GM18517 (cell line): ENCODE data around the gene GPR3.
"Not testable (repeated sequence)": the region's sequence is repeated elsewhere in the genome, so short reads cannot be mapped to it uniquely, and the experiment has no call there.

Experiments used
- ATAC-seq: cut with Tn5 transposase; IDR thresholded peaks from one replicate; pipeline ENCODE4 v1.9.1; 2021; ENCODE audit warnings: mild to moderate bottlenecking, moderate library complexity; ENCODE audit not compliant: unreplicated experiment

GPR3 gene

GRCh38 chr1:27398405-27399149, 6.2 kb downstream of the GPR3 start:
- no peak for ATAC-seq

- no peak for ATAC-seq
Observed at GRCh38 chr1:27399251-27400025, 7.0 kb downstream of the GPR3 start.

- no peak for ATAC-seq
Observed at GRCh38 chr1:27400082-27400962, 7.9 kb downstream of the GPR3 start.

GRCh38 chr1:27400963-27401341, 8.5 kb downstream of the GPR3 start:
- no peak for ATAC-seq

- no peak for ATAC-seq
Observed at GRCh38 chr1:27402349-27402754, 9.9 kb downstream of the GPR3 start.

GRCh38 chr1:27403065-27403726, 10.8 kb downstream of the GPR3 start:
- ATAC-seq = no peak

- ATAC-seq = no peak
Observed at GRCh38 chr1:27403931-27404330, 11.5 kb downstream of the GPR3 start.

GRCh38 chr1:27405074-27405473, 12.7 kb downstream of the GPR3 start:
- no peak for ATAC-seq

GRCh38 chr1:27405598-27406361, 13.4 kb downstream of the GPR3 start:
- not testable (repeated sequence) for ATAC-seq

- ATAC-seq = no peak
Observed at GRCh38 chr1:27406362-27406680, 13.9 kb downstream of the GPR3 start.

- ATAC-seq = not testable (repeated sequence)
Observed at GRCh38 chr1:27406791-27407190, 14.4 kb downstream of the GPR3 start.

GRCh38 chr1:27408151-27408550, 15.7 kb downstream of the GPR3 start:
- ATAC-seq = no peak

- no peak for ATAC-seq
Observed at GRCh38 chr1:27409669-27410068, 17.2 kb downstream of the GPR3 start.

- ATAC-seq = no peak
Observed at GRCh38 chr1:27410709-27411108, 18.3 kb downstream of the GPR3 start.

GRCh38 chr1:27412502-27412901, 20.1 kb downstream of the GPR3 start:
- no peak for ATAC-seq

GRCh38 chr1:27413004-27413403, 20.6 kb downstream of the GPR3 start:
- no peak for ATAC-seq

- ATAC-seq = no peak
Observed at GRCh38 chr1:27414091-27414490, 21.7 kb downstream of the GPR3 start.

GRCh38 chr1:27416387-27417111, 24.1 kb downstream of the GPR3 start:
- ATAC-seq = no peak

GRCh38 chr1:27417713-27418112, 25.3 kb downstream of the GPR3 start:
- ATAC-seq = no peak
